Thoracic aorta (tissue), 2 donors: ENCODE measurements around the gene TRMT2B. TPM values are rescaled to one million over a fixed set of nuclear protein-coding genes. Genes with fewer than 3 reads are reported as not detected.

Experiments
- ATAC-seq: fragments of 150-250 bp; one replicate; pipeline ENCODE4 v1.8.0; 2017; ENCODE audit warnings: low read depth; ENCODE audit not compliant: insufficient number of reproducible peaks, low FRiP score
- DNase-seq: peaks from one replicate; pipeline ENCODE4 v3.0.0-alpha.2; 2020; ENCODE audit warnings: low spot score
- H3K27ac ChIP-seq, 2 donors: fragments of 200-600 bp; sonication (generic); 1 replicate in 1 of 2; 2 replicates in 1 of 2; pipeline ENCODE4 v1.5.1; 2016; ENCODE audit warnings: mild to moderate bottlenecking in 2 of 2, moderate library complexity in 2 of 2
- H3K27me3 ChIP-seq: fragments of 200-600 bp; sonication (generic); replicated peaks from 2 replicates; pipeline ENCODE4 v1.6.0; 2016; ENCODE audit warnings: mild to moderate bottlenecking; ENCODE audit not compliant: insufficient read depth
- H3K36me3 ChIP-seq: fragments of 200-600 bp; sonication (generic); one replicate; pipeline ENCODE4 v1.5.1; 2016
- H3K4me1 ChIP-seq, 2 donors: fragments of 200-600 bp; sonication (generic); 1 replicate in 1 of 2; 2 replicates in 1 of 2; pipeline versions ENCODE4 v1.5.1 to v1.6.0; 2016; ENCODE audit warnings: low read depth in 2 of 2, mild to moderate bottlenecking in 1 of 2; ENCODE audit not compliant: control insufficient read depth in 1 of 2
- H3K4me3 ChIP-seq: fragments of 200-600 bp; sonication (generic); 2 replicates; pipeline ENCODE4 v1.5.1; 2016; ENCODE audit warnings: mild to moderate bottlenecking
- H3K9me3 ChIP-seq: fragments of 200-600 bp; sonication (generic); 2 replicates; pipeline ENCODE4 v1.5.1; 2016
- total RNA-seq, 2 donors: library from RNA; depleted of rRNA; stranded (reverse); fragments of >200 nt; gene quantifications; one replicate each; pipeline versions ENCODE4 v1.1.0 to v1.2.3, GENCODE V29; 2016
- TF ChIP-seq, protein P1 (sequence below): fragments of 200-600 bp; sonication (generic); IDR thresholded peaks from one replicate; pipeline ENCODE4 v1.5.1; 2019; ENCODE audit warnings: antibody characterized with exemption

The TRMT2B gene, protein sequence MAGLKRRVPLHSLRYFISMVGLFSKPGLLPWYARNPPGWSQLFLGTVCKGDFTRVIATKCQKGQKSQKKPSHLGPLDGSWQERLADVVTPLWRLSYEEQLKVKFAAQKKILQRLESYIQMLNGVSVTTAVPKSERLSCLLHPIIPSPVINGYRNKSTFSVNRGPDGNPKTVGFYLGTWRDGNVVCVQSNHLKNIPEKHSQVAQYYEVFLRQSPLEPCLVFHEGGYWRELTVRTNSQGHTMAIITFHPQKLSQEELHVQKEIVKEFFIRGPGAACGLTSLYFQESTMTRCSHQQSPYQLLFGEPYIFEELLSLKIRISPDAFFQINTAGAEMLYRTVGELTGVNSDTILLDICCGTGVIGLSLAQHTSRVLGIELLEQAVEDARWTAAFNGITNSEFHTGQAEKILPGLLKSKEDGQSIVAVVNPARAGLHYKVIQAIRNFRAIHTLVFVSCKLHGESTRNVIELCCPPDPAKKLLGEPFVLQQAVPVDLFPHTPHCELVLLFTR
- 10 to 100 TPM; 16.1 to 20.5 TPM for total RNA-seq

DNA sequence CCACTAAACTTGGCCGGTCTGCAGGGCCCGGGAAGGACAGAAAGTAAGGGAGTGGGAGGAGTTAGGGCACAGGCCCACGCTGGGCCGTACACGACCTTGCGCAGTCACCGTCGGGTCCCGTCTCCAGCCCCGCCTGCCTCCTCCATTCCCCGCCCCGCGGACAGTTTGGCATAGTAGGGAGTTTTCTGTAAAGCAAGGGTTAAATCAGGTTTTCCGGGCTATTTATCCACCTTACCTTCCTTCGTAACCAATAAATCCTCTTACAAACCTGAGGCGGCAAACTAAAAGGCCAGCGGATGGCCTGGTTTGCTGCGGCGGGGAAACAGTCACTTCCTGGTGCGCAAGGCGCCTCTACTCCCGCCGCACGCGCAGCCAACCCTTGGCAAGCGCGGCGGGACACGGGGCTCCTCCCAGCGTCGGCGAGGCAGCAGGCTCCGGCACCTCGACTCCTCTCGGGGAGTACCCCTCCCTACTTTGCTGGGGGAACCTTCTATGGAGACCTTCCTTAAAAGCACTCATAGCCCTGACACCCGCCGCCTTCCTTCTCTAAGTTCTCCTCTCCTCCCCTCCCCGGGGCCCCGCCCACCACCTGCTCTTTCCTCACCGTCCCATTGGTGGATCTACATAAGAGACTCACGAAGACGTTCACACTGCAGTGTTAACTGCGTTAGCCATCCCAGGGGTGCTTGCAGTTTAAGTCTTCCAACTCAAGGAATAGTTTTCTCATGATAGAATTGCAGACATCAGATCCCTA lies at the start of gene TRMT2B:
TRMT2B (minus strand) TSS at position 563 of the 754 bp plus-strand sequence. CDS start 9,822 bp downstream, outside the sequence.
- H3K4me3 ChIP-seq: peak within 1 kb of the TSS; percentile 78
- H3K4me1 ChIP-seq: peaks cover 0 to 14% of the 10 kb centered on the region in 2 donors
- peak; percentile 44 for DNase-seq
- H3K27ac ChIP-seq: peak within 1 kb of the TSS; percentile 82 to 83
- no peaks in the 10 kb centered on the region for H3K27me3 ChIP-seq
- no peaks in the 10 kb centered on the region for H3K36me3 ChIP-seq
- TF ChIP-seq, protein P1, sequence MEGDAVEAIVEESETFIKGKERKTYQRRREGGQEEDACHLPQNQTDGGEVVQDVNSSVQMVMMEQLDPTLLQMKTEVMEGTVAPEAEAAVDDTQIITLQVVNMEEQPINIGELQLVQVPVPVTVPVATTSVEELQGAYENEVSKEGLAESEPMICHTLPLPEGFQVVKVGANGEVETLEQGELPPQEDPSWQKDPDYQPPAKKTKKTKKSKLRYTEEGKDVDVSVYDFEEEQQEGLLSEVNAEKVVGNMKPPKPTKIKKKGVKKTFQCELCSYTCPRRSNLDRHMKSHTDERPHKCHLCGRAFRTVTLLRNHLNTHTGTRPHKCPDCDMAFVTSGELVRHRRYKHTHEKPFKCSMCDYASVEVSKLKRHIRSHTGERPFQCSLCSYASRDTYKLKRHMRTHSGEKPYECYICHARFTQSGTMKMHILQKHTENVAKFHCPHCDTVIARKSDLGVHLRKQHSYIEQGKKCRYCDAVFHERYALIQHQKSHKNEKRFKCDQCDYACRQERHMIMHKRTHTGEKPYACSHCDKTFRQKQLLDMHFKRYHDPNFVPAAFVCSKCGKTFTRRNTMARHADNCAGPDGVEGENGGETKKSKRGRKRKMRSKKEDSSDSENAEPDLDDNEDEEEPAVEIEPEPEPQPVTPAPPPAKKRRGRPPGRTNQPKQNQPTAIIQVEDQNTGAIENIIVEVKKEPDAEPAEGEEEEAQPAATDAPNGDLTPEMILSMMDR: no peak
- no peaks in the 10 kb centered on the region for H3K9me3 ChIP-seq
- peak; percentile 89 for ATAC-seq

DNA sequence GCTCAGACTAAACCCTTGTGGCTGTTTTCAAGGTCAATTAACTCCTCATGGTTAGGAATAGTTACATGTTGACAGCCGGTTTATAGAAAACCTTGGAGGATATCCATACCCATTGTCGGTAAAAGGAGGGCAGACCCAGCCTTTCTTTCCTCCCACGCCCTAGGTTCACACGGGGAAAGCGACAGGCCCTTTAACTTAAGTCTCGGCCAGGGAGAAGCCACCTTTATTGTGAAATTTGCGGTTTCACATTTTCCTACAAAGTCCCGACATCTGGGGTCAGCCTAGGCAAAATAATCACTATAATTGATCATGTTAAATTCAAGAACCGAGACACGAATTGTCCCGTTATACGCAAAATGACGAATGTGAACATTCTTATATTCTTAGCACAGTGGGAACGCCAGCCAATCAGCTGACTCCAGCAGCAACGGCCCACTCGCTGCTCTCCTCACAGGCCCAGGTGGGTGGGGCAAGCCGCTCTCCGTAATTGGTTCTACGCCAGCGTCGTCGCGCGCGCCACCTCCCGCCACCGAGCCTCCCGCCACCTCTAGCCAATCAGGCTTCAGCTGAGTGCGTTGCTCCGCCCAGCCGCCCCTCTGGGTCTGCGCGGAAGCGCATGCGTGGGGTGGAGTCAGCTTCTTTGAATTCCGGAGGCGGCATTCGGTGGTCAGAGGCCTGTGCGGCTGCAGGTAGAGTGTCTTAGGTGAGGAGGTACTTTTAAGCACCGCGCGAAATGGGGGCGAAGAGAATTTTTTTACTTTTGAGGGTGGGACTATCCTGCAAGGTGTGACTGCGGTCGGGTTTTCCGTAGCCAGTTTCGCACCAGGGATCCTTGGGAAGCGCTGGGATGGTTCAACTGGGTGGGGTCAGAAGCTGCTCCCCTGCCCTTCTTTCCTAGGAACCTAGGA lies 45.9 kb upstream of the TRMT2B start, which contains the start of gene CENPI:
CENPI (plus strand) TSS at position 659 of the 908 bp plus-strand sequence. CDS start 2,867 bp downstream, outside the sequence.
- DNase-seq (peak; percentile 66), ATAC-seq (peak; percentile 88)
- Histone ChIP-seq H3K27me3 (no peaks in the 10 kb centered on the region), H3K9me3 (no peaks in the 10 kb centered on the region), H3K4me1 (no peaks in the 10 kb centered on the region), H3K36me3 (no peaks in the 10 kb centered on the region), H3K27ac (peak within 1 kb of the TSS; percentile 81 to 86), H3K4me3 (peak within 1 kb of the TSS; percentile 73)
- TF ChIP-seq, protein P1: no peak

DNA sequence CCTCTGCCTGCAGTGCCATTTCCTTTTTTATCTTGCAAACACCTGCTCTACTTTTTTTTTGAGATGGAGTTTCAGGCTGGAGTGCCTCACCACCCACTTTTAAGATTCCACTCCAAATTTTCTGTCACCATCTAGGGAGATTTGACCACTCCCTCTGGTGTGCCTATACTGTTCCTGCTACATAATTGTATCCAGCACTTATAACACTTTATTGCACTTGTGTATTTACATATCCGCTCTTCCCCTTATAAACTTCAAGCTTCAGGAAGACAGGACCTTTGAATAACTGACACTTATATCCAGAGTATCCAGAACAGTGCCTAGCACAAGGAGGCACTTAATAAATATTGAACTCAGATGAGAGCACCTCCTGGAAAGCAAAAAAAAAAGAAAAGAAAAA lies 39.9 kb upstream of the TRMT2B start:
- Histone ChIP-seq H3K27me3 (no peaks in the 10 kb centered on the region), H3K36me3 (no peaks in the 10 kb centered on the region), H3K27ac (no peak overlapping the region), H3K4me1 (no peaks in the 10 kb centered on the region), H3K9me3 (no peaks in the 10 kb centered on the region), H3K4me3 (no peak overlapping the region)
- DNase-seq: no peak
- TF ChIP-seq, protein P1: no peak
- no peak for ATAC-seq

DNA sequence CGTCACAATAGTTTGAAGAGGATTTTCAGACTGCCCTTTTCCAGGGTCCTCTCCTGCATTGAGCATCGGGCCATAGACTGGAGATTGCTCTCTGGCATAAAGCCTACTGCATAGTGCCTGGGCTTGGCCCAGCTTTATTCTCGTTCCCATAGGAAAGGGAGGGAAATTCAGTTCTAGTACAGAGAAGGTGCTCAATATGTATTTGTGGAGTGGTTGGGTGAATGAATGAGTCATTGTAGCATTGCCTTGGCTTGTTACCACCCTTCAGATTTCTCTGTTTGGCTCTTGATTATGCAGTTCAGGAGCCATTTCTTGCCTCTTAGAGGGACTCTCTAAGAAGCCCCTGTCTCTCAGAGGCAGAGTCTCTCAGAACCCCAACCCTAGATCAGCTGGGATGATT lies 29.3 kb upstream of the TRMT2B start:
- ATAC-seq (no peak), DNase-seq (no peak)
- Histone ChIP-seq H3K27ac (no peak overlapping the region), H3K27me3 (no peaks in the 10 kb centered on the region), H3K36me3 (no peaks in the 10 kb centered on the region), H3K4me1 (no peaks in the 10 kb centered on the region), H3K9me3 (no peaks in the 10 kb centered on the region), H3K4me3 (no peak overlapping the region)
- TF ChIP-seq, protein P1: no peak
